Karpas-422 (cell line): Measurements from ENCODE around the gene NBR1. TPM values are rescaled to one million over a fixed set of nuclear protein-coding genes. Genes with fewer than 3 reads are reported as not detected.
"Not testable (repeated sequence)": the region's sequence is repeated elsewhere in the genome, so short reads cannot be mapped to it uniquely, and the experiment has no call there.

Experiments
- DNase-seq: peaks from one replicate; pipeline ENCODE4 v3.0.0-alpha.2; 2015
- H2AFZ ChIP-seq: fragments of 200-600 bp; sonication (generic); 2 replicates; pipeline ENCODE4 v1.6.1; 2014; ENCODE audit warnings: antibody characterized with exemption, low read length, mixed read lengths
- H3K27ac ChIP-seq: fragments of 200-600 bp; sonication (generic); 2 replicates; pipeline ENCODE4 v1.5.1; 2014; ENCODE audit warnings: mild to moderate bottlenecking, low read length, moderate library complexity
- H3K27me3 ChIP-seq: fragments of 200-600 bp; sonication (generic); 2 replicates; pipeline ENCODE4 v1.6.1; 2014; ENCODE audit warnings: low read length, mixed read lengths
- H3K36me3 ChIP-seq: fragments of 200-600 bp; sonication (generic); 2 replicates; pipeline ENCODE4 v1.6.1; 2014; ENCODE audit warnings: low read length, mixed read lengths; ENCODE audit not compliant: insufficient read depth
- H3K4me1 ChIP-seq: fragments of 200-600 bp; sonication (generic); 2 replicates; pipeline ENCODE4 v1.6.1; 2014; ENCODE audit warnings: mild to moderate bottlenecking, low read length, mixed read lengths
- H3K4me2 ChIP-seq: fragments of 200-600 bp; sonication (generic); 2 replicates; pipeline ENCODE4 v1.6.1; 2014; ENCODE audit warnings: low read length, low read depth, mild to moderate bottlenecking; ENCODE audit not compliant: poor library complexity, severe bottlenecking
- H3K4me3 ChIP-seq: fragments of 200-600 bp; sonication (generic); 2 replicates; pipeline ENCODE4 v1.5.1; 2014; ENCODE audit warnings: mild to moderate bottlenecking, antibody characterized with exemption, low read length, mixed read lengths
- H3K79me2 ChIP-seq: fragments of 200-600 bp; sonication (generic); 2 replicates; pipeline ENCODE4 v1.6.1; 2014; ENCODE audit warnings: mild to moderate bottlenecking, low read length, mixed read lengths
- H3K9ac ChIP-seq: fragments of 200-600 bp; sonication (generic); 2 replicates; pipeline ENCODE4 v1.6.0; 2014; ENCODE audit warnings: low read length
- H3K9me2 ChIP-seq: fragments of 200-600 bp; sonication (generic), shearing (Covaris generic); replicated peaks from 2 replicates; pipeline ENCODE4 v1.6.0; 2014; ENCODE audit warnings: mild to moderate bottlenecking, low read length, moderate library complexity; ENCODE audit not compliant: insufficient read depth
- H3K9me3 ChIP-seq: fragments of 300-700, 200-600 bp; sonication (generic); 2 replicates; pipeline ENCODE4 v1.6.1; 2014; ENCODE audit warnings: low read length, mixed read lengths
- H4K20me1 ChIP-seq: fragments of 200-600 bp; sonication (generic); 2 replicates; pipeline ENCODE4 v1.6.1; 2014; ENCODE audit warnings: mild to moderate bottlenecking, antibody characterized with exemption, low read length, low read depth; ENCODE audit not compliant: insufficient read depth
- total RNA-seq: library from RNA; depleted of rRNA; stranded (reverse); fragments of >200 nt; shearing (Covaris generic); gene quantifications from 2 replicates; pipeline ENCODE4 v1.2.3, GENCODE V29; 2014; ENCODE audit warnings: low replicate concordance

NBR1 gene
- total RNA-seq, 1 experiment from 2014 or later = 49.5 TPM

- H3K4me3 ChIP-seq, H3K9me2 ChIP-seq, H3K27me3 ChIP-seq, H3K27ac ChIP-seq, H3K79me2 ChIP-seq, H2AFZ ChIP-seq, DNase-seq, H3K4me2 ChIP-seq, H3K36me3 ChIP-seq, H3K9ac ChIP-seq, H3K9me3 ChIP-seq, H4K20me1 ChIP-seq: not testable (repeated sequence)
- H3K4me1 ChIP-seq = peaks cover 23% of the 10 kb centered on the region
Measured at GRCh38 chr17:43133439-43133838, 37.6 kb upstream of the NBR1 start.

- no peak for DNase-seq
- Histone ChIP-seq H3K4me1 (peaks cover 15% of the 10 kb centered on the region), H4K20me1 (no peaks in the 10 kb centered on the region), H3K36me3 (no peaks in the 10 kb centered on the region; the same call in 1 of the 2 replicates), H3K4me3 (no peak overlapping the region), H3K9me3 (no peaks in the 10 kb centered on the region), H3K27me3 (no peaks in the 10 kb centered on the region), H3K27ac (no peak overlapping the region), H3K79me2 (no peaks in the 10 kb centered on the region), H3K4me2 (no peak overlapping the region), H2AFZ (no peak overlapping the region), H3K9me2 (no peaks in the 10 kb centered on the region), H3K9ac (no peak overlapping the region)
Measured at GRCh38 chr17:43134774-43135453, 36.1 kb upstream of the NBR1 start.

- Histone ChIP-seq H3K9me2 (no peaks in the 10 kb centered on the region), H3K79me2 (no peaks in the 10 kb centered on the region), H4K20me1 (no peaks in the 10 kb centered on the region), H2AFZ (no peak overlapping the region), H3K27ac (no peak overlapping the region), H3K4me2 (no peak overlapping the region), H3K36me3 (no peaks in the 10 kb centered on the region; the same call in 1 of the 2 replicates), H3K4me1 (peaks cover 15% of the 10 kb centered on the region), H3K9ac (no peak overlapping the region), H3K27me3 (no peaks in the 10 kb centered on the region), H3K4me3 (no peak overlapping the region), H3K9me3 (no peaks in the 10 kb centered on the region)
- no peak for DNase-seq
Measured at GRCh38 chr17:43135454-43135819, 35.6 kb upstream of the NBR1 start.

- not testable (repeated sequence) for H3K9ac ChIP-seq, H3K9me3 ChIP-seq, H4K20me1 ChIP-seq, H3K4me2 ChIP-seq, H3K9me2 ChIP-seq, H3K36me3 ChIP-seq, H3K27ac ChIP-seq, DNase-seq, H2AFZ ChIP-seq, H3K79me2 ChIP-seq, H3K4me3 ChIP-seq, H3K27me3 ChIP-seq
- peaks cover 15% of the 10 kb centered on the region for H3K4me1 ChIP-seq
Measured at GRCh38 chr17:43136574-43136973, 34.4 kb upstream of the NBR1 start.

GRCh38 chr17:43138531-43138930 is 32.5 kb upstream of the NBR1 start:
- not testable (repeated sequence) for H3K9ac ChIP-seq, DNase-seq, H3K79me2 ChIP-seq

GRCh38 chr17:43140396-43141332 is 30.4 kb upstream of the NBR1 start:
- Histone ChIP-seq H2AFZ (no peak overlapping the region), H3K27ac (no peak overlapping the region), H3K4me2 (no peak overlapping the region), H3K4me3 (no peak overlapping the region), H3K9me3 (no peaks in the 10 kb centered on the region), H3K79me2 (no peaks in the 10 kb centered on the region), H3K4me1 (peaks cover 11% of the 10 kb centered on the region), H4K20me1 (no peaks in the 10 kb centered on the region), H3K27me3 (no peaks in the 10 kb centered on the region), H3K36me3 (no peaks in the 10 kb centered on the region), H3K9ac (no peak overlapping the region), H3K9me2 (no peaks in the 10 kb centered on the region)
- no peak for DNase-seq

More at GRCh38 chr17:43138531-43138930, 32.5 kb upstream of the NBR1 start:
- not testable (repeated sequence) for H3K4me3 ChIP-seq, H3K9me2 ChIP-seq, H3K36me3 ChIP-seq, H3K27ac ChIP-seq, H2AFZ ChIP-seq, H3K9me3 ChIP-seq, H3K4me2 ChIP-seq, H3K27me3 ChIP-seq, H4K20me1 ChIP-seq
- H3K4me1 ChIP-seq = peaks cover 15% of the 10 kb centered on the region

GRCh38 chr17:43142153-43142552 is 28.9 kb upstream of the NBR1 start:
- no peaks in the 10 kb centered on the region for H3K27me3 ChIP-seq
- H3K4me2 ChIP-seq = no peak overlapping the region
- no peaks in the 10 kb centered on the region for H3K36me3 ChIP-seq
- no peak overlapping the region for H3K9ac ChIP-seq
- no peak overlapping the region for H3K27ac ChIP-seq
- H3K4me3 ChIP-seq = no peak overlapping the region
- H3K79me2 ChIP-seq = no peaks in the 10 kb centered on the region
- H2AFZ ChIP-seq = no peak overlapping the region
- H4K20me1 ChIP-seq = no peaks in the 10 kb centered on the region
- DNase-seq = no peak
- no peaks in the 10 kb centered on the region for H3K4me1 ChIP-seq
- H3K9me3 ChIP-seq = no peaks in the 10 kb centered on the region
- H3K9me2 ChIP-seq = no peaks in the 10 kb centered on the region

GRCh38 chr17:43143201-43143600 is 27.8 kb upstream of the NBR1 start:
- Histone ChIP-seq H3K79me2 (no peaks in the 10 kb centered on the region), H3K9me3 (no peaks in the 10 kb centered on the region), H3K4me1 (no peaks in the 10 kb centered on the region), H3K36me3 (no peaks in the 10 kb centered on the region), H3K4me2 (no peak overlapping the region), H3K9ac (no peak overlapping the region), H2AFZ (no peak overlapping the region), H3K9me2 (no peaks in the 10 kb centered on the region), H3K27me3 (no peaks in the 10 kb centered on the region), H4K20me1 (no peaks in the 10 kb centered on the region), H3K4me3 (no peak overlapping the region), H3K27ac (no peak overlapping the region)
- DNase-seq = no peak
